NCI-H446 (cell line): ENCODE results near the gene KLHDC8B.
"Not testable (repeated sequence)": the region's sequence is repeated elsewhere in the genome, so short reads cannot be mapped to it uniquely, and the experiment has no call there.

ENCODE experiments used
- DNase-seq, 2 experiments: peaks; one replicate each; lab custom pipeline; 2025; lab: John Stamatoyannopoulos, UW

The KLHDC8B gene

DNA sequence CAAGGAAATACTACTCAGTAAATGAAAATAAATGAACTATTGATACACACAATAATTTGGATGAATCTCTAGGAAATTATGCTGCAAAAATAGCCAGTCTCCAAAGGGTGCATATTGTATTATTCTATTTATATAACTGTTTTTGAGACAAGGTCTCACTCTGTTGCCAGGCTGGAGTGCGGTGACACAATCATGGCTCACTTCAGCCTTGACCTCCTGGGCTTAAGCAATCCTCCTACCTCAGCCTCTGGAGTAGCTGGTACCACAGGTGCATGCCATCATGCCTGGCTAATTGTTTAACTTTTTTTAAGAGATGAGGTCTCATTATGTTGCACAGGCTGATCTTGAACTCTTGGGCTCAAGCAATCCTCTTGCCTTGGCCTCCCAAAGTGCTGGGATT, 12.5 kb downstream of the KLHDC8B start:
- DNase-seq = no peak

DNA sequence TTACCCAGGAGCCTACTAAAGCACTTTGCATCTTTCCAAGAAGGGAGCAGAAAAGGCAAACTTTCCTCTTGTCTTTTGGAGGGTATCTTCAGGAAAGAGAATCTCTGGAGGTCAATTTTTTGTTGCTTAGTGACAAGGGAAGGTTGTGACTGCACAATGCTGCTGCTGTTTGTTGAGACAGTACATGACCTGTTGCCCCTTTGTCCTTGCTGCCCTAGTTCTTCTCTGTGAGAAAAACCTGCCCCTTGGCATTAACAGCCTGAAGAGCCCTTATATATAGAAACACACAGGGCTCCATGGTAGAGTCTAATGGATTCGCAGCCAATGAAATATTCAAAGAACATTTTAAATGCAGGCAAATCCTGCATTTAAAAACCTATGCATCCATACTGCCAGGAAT, 20.3 kb downstream of the KLHDC8B start:
- DNase-seq = no peak

DNA sequence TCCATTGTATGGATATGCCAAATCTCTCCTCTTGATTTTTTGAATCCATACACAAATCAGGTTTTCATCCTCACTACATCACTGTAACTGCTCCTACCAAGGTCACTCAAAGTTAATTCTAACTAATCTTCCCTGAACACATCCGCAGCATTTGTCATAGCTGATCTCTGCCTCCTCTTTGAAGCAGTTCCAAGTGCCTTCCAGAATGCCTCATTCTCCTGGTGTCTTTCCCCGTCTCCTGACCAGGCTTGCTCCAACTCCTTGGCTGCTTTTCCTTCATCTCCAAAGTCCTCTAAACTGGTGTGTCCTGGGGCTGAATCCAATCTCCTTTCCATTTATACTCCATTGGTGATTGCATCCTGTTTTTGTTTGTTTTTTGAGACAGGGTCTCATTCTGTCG, 26.8 kb downstream of the KLHDC8B start:
- no peak for DNase-seq

DNA sequence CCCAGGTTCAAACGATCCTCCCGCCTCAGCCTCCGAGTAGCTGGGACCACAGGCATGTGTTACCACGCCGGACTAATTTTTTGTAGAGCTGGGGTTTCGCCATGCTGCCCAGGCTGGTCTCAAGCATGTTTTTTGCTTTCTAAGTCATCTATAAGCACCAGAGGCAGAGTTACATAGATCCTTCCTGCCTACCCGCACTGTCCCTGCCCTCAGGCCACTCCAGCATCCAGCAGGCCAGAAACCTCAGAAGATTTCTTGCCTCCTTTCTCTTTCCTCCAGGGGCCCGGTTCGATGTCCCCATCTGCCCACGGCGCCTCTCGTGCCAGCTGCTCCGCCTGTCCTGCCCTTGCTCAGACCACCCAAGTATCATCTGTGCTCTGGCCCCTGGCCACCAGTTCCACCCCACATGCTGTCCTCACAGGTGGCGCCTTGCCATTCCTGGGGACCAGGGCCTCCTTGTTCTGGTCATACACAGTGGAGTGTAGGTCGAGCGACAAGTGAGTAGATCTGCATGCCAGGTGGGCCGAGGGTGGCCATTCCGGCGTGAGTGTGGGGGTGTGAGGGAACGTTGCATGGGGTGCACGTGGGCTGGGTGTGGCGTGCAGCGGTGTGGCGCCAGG, 27.3 kb downstream of the KLHDC8B start:
- DNase-seq = no peak

DNA sequence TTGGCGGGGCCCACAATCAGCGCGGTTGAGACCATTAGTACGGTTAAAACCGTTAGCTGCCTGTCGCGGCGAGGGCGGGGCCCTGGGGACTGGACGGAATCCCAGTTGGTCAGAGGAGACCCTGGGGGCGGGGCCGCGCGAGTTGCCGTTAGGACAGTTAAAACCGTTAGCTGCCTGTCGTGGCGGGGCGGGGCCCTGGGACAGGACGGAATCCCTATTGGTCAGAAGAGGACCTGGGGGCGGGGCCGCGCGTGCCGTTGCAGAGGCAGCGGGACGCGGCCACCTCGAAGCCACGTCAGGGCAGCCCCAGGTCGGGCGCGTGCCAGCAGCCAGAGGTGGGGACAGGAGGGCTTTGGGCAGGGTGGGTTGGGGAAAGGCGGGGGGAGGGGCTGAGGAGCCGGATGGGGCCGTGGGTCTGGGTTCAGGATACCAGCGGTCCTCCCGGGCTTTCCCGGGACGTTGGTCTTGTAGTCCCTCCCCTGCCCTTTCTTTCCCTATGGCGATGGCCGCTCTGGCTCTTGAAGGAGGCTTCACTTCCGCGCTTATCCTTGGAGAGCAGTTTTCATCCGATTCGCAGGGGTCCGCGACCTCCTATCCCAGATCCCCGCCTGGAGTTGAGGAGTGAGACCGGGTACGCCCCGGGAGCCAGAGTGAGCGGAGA, 28.0 kb downstream of the KLHDC8B start:
- DNase-seq = no peak

DNA sequence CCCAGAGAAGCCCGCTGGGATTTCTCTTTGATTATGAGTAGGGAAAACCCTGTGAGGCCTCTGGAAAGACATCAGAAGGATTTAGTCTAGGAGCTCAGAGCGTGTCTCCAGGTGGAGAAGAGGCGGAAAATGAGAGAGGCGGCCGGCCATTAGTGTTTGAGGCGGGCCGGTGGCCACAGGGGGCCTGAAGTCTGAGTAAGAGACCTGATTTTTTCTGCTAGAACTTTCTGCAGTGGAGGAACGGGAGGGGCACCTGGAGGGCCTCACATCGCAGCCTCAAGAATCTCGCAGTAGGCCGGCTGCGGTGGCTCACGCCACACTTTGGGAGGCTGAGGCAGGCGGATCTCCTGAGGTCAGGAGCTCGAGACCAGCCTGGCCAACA, 28.5 kb downstream of the KLHDC8B start:
- DNase-seq = no peak

DNA sequence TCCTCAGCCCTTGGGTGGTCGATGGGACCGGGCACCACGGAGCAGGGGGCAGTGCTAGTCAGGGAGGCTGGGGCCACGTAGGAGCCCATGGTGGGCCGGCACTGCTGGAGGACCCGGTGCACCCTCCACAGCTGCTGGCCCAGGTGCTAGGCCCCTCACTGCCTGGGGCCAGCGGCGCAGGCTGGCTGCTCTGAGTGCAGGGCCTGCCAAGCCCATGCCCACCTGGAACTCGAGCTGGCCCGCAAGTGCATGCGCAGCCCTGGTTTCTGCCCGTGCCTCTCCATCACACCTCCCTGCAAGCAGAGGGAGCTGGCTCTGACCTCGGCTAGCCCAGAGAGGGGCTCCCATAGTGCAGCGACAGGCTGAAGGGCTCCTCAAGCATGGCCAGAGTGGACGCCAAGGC, 42.1 kb downstream of the KLHDC8B start:
- DNase-seq = no peak

DNA sequence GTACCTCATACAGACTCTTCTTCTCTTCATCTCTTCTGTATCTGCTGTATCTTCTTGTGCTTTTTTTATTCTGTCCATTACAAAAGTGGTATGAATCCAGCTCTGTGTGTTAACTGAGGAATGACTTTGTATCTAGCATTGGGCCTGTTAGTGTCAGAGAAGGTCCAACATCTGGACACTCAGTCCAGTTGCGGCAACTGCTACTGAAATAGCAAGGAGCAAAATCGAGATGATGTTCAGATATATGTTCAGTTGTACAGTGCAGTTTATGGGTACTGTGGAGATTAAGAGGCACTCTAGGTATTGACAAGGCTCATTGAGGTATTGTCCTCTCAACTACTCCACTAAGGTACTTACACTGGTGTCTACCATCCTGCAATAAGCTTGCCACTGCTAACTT, 42.6 kb downstream of the KLHDC8B start:
- DNase-seq = no peak

DNA sequence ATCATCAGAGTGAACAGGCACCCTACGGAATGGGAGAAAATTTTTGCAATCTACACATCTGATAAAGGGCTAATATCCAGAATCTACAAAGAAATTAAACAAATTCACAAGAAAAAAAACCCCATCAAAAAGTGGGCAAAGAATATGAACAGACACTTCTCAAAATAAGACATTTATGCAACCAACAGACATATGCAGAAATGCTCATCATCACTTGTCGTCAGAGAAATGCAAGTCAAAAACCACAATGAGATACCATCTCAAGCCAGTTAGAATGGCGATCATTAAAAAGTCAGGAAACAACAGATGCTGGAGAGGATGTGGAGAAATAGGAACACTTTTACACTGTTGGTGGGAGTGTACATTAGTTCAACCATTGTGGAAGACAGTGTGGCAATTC, 45.3 kb downstream of the KLHDC8B start:
- not testable (repeated sequence) for DNase-seq

DNA sequence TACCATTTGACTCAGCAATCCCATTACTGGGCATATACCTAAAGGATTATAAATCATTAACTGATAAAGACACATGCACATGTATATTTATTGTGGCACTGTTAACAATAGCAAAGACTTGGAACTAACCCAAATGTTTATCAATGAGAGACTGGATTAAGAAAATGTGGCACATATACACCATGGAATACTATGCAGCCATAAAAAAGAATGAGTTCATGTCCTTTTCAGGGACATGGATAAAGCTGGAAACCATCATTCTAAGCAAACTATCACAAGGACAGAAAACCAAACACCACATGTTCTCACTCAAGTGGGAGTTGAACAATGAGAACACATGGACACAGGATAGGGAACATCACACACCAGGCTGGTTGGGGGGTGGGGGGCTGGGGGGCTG, 45.7 kb downstream of the KLHDC8B start:
- DNase-seq = not testable (repeated sequence)

DNA sequence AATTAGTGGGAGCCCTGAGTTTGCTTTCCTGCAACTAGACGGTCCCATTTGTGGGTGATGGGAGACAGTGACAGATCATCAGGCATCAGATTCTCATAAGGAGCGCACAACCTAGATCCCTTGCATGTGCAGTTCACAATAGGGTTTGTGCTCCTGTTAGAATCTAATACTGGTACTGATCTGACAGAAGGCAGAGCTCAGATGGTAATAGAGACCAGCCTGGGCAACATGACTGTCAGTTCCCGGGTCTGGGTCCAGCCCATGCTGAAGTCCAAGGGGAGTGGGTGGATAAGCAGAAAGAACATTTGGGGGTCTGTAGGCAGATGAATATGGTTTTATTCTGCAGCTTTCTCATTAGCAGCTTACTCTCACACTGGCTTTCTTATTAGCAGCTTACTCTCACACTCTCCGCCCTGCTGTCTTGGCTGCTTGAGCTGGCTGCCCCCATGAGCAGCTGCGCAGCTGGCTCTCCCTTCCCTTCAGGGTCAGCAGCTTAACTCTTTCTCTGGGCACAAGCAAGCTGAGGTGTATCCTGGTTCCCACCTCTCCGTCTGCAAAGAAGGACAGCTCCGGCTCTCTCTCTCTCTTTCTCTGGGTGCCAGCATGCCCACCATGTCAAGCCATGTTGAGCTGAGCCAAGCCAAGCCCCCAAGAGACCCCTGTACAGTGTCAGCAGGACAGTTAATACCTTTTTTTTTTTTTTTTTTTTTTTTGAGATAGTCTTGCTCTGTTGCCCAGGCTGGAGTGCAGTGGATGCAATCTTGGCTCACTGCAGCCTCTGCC, 46.5 kb downstream of the KLHDC8B start:
- no peak for DNase-seq

DNA sequence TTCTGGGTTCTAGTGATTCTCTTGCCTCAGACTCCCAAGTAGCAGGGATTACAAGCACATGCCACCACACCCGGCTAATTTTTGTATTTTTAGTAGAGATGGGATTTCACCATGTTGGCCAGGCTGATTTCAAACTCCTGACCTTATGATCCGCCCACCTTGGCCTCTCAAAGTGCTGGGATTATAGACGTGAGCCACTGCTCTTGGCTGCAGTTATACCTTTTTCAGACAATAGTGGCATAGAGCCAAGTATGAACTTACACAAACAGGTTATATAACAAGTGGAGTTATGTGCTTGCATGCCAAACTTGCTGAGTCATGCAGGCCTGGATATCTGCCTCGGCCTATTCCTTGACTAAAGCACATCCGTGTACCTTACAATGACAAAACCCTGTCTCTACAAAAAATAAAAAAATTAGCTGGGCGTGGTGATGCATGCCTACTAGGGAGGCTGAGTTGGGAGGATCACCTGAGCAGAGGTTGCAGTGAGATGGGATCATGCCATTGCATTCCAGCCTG, 47.1 kb downstream of the KLHDC8B start:
- DNase-seq = peak in 1 of 2 experiments; percentile 5

DNA sequence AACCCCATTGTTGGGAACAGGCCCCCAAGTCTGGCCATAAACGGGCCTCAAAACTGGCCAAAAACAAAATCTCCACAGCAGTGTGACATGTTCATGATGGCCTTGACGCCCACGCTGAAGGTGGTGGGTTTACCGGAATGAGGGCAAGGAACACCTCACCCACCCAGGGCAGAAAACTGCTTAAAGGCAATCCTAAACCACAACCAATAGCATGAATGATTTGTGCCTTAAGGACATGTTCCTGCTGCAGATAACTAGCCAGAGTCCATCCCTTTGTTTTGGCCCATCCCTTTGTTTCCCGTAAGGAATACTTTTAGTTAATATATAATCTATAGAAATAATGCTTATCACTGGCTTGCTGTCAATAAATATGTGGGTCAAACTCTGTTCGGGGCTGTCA, 47.7 kb downstream of the KLHDC8B start:
- no peak for DNase-seq

DNA sequence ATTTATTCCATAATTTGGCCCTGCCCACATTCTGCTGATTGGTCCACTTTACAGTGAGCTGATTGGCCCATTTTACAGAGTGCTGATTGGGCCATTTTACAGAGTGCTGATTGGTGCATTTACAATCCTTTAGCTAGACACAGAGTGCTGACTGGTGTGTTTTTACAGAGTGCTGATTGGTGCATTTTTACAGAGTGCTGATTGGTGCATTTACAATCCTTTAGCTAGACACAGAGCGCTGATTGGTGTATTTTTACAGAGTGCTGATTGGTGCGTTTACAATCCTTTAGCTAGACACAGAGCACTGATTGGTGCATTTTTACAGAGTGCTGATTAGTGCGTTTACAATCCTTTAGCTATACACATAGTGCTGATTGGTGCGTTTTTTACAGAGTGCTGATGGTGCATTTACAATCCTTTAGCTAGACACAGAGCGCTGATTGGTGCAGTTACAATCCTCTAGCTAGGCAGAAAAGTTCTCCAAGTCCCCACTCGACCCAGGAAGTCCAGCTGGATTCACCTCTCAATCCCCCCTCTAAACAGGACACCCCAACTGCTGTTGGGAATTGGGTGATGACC, 49.7 kb downstream of the KLHDC8B start:
- DNase-seq = not testable (repeated sequence)

DNA sequence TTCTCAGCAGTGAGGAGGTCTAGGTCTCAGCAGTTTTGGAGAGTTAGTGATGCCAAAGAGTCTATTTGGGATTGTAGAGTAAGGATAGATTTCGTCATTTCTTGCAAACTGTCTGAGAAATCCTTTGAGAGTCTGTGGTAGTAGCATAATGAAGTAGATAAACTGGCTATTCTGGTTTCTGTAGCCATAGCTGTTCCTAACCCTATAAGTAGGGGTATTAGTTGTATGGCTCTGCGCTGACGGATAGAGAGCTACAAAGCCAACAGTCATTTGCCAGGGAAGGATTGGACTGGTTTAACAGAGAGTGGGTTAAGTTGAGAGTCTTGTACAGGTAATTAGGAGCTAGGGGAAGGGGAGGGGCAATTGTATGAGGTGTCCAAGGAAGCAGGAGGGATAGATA, 50.6 kb downstream of the KLHDC8B start:
- no peak for DNase-seq
